GM19467 (cell line): ENCODE results near the gene BRD9.
"Not testable (repeated sequence)": the region's sequence is repeated elsewhere in the genome, so short reads cannot be mapped to it uniquely, and the experiment has no call there.

Source experiments
- ATAC-seq: cut with Tn5 transposase; IDR thresholded peaks from one replicate; pipeline ENCODE4 v1.9.1; 2021; ENCODE audit warnings: mild to moderate bottlenecking, moderate library complexity; ENCODE audit not compliant: unreplicated experiment

The BRD9 gene

GRCh38 chr5:923281-923873 lies 30.8 kb upstream of the BRD9 start:
- ATAC-seq: no peak

- no peak for ATAC-seq
Measured at GRCh38 chr5:922436-923280, 30.1 kb upstream of the BRD9 start.

GRCh38 chr5:921456-922435 lies 29.1 kb upstream of the BRD9 start:
- no peak for ATAC-seq

GRCh38 chr5:920321-920720 lies 27.7 kb upstream of the BRD9 start:
- ATAC-seq: no peak

- ATAC-seq: no peak
Measured at GRCh38 chr5:919356-920000, 26.9 kb upstream of the BRD9 start.

GRCh38 chr5:918717-919116 lies 26.1 kb upstream of the BRD9 start:
- ATAC-seq: not testable (repeated sequence)

GRCh38 chr5:916441-917293 lies 24.1 kb upstream of the BRD9 start:
- ATAC-seq: no peak

GRCh38 chr5:915946-916345 lies 23.3 kb upstream of the BRD9 start:
- ATAC-seq: no peak

- not testable (repeated sequence) for ATAC-seq
Measured at GRCh38 chr5:915346-915745, 22.7 kb upstream of the BRD9 start.

GRCh38 chr5:914612-915011 lies 22.0 kb upstream of the BRD9 start:
- ATAC-seq: no peak

- no peak for ATAC-seq
Measured at GRCh38 chr5:914174-914573, 21.6 kb upstream of the BRD9 start.

GRCh38 chr5:912280-913091 lies 19.9 kb upstream of the BRD9 start:
- ATAC-seq: no peak

- no peak for ATAC-seq
Measured at GRCh38 chr5:911601-912000, 19.0 kb upstream of the BRD9 start.

GRCh38 chr5:910769-911160 lies 18.2 kb upstream of the BRD9 start:
- ATAC-seq: no peak

- no peak for ATAC-seq
Measured at GRCh38 chr5:909994-910768, 17.6 kb upstream of the BRD9 start.

GRCh38 chr5:909086-909485 lies 16.5 kb upstream of the BRD9 start:
- no peak for ATAC-seq

- ATAC-seq: no peak
Measured at GRCh38 chr5:908172-908571, 15.6 kb upstream of the BRD9 start.

GRCh38 chr5:907366-907910 lies 14.8 kb upstream of the BRD9 start:
- ATAC-seq: no peak
